ENCODE data around the gene BPIFB6.

BPIFB6 gene

GRCh38 chr20:33004141-33004751 lies 27.2 kb upstream of the BPIFB6 start, which contains the start of gene SUN5:
Gene SUN5, minus strand, starts transcription at chr20:33004433. Its CDS starts 93 bp downstream, at chr20:33004340.
- H3K4me3 ChIP-seq (ENCODE audit: low read depth, low read length) = no peak within 1 kb of the TSS
- H3K9ac ChIP-seq (ENCODE audit: low read length) = no peak within 1 kb of the TSS
- H3K4me1 ChIP-seq (ENCODE audit: control insufficient read depth, insufficient read depth, low read length) = peaks cover 3% of the 10 kb centered on the region; the same call in 1 of the 2 replicates
- H3K9me3 ChIP-seq (ENCODE audit: control insufficient read depth, insufficient read depth, low read depth, low read length) = peaks cover 6% of the 10 kb centered on the region
- H3K27me3 ChIP-seq (ENCODE audit: control insufficient read depth, insufficient read depth, low read length) = no peaks in the 10 kb centered on the region
- no peaks in the 10 kb centered on the region for H3K36me3 ChIP-seq (ENCODE audit: control insufficient read depth, insufficient read depth, low read length)
- H3K27ac ChIP-seq (ENCODE audit: low read depth, low read length) = no peak within 1 kb of the TSS

GRCh38 chr20:33005132-33005566 lies 26.3 kb upstream of the BPIFB6 start:
- H3K27ac ChIP-seq (ENCODE audit: low read depth, low read length) = no peak overlapping the region
- H3K4me3 ChIP-seq (ENCODE audit: low read depth, low read length) = no peak overlapping the region
- H3K9ac ChIP-seq (ENCODE audit: low read length) = no peak overlapping the region
- no peaks in the 10 kb centered on the region for H3K36me3 ChIP-seq (ENCODE audit: control insufficient read depth, insufficient read depth, low read length)
- no peaks in the 10 kb centered on the region for H3K27me3 ChIP-seq (ENCODE audit: control insufficient read depth, insufficient read depth, low read length)
- H3K4me1 ChIP-seq (ENCODE audit: control insufficient read depth, insufficient read depth, low read length) = peaks cover 3% of the 10 kb centered on the region; the same call in 1 of the 2 replicates
- peaks cover 6% of the 10 kb centered on the region for H3K9me3 ChIP-seq (ENCODE audit: control insufficient read depth, insufficient read depth, low read depth, low read length)

- H3K9ac ChIP-seq (ENCODE audit: low read length) = no peak overlapping the region
- peaks cover 6% of the 10 kb centered on the region for H3K9me3 ChIP-seq (ENCODE audit: control insufficient read depth, insufficient read depth, low read depth, low read length)
- H3K36me3 ChIP-seq (ENCODE audit: control insufficient read depth, insufficient read depth, low read length) = no peaks in the 10 kb centered on the region
- H3K27ac ChIP-seq (ENCODE audit: low read depth, low read length) = no peak overlapping the region
- peaks cover under 1% of the 10 kb centered on the region; the same call in 1 of the 2 replicates for H3K4me1 ChIP-seq (ENCODE audit: control insufficient read depth, insufficient read depth, low read length)
- H3K27me3 ChIP-seq (ENCODE audit: control insufficient read depth, insufficient read depth, low read length) = no peaks in the 10 kb centered on the region
- no peak overlapping the region for H3K4me3 ChIP-seq (ENCODE audit: low read depth, low read length)
These were observed 25.3 kb upstream of the BPIFB6 start for GRCh38 chr20:33005908-33006775.

- no peak overlapping the region for H3K27ac ChIP-seq (ENCODE audit: low read depth, low read length)
- H3K9me3 ChIP-seq (ENCODE audit: control insufficient read depth, insufficient read depth, low read depth, low read length) = peaks cover 6% of the 10 kb centered on the region
- H3K9ac ChIP-seq (ENCODE audit: low read length) = no peak overlapping the region
- no peaks in the 10 kb centered on the region; the same call in 1 of the 2 replicates for H3K4me1 ChIP-seq (ENCODE audit: control insufficient read depth, insufficient read depth, low read length)
- H3K4me3 ChIP-seq (ENCODE audit: low read depth, low read length) = no peak overlapping the region
- H3K27me3 ChIP-seq (ENCODE audit: control insufficient read depth, insufficient read depth, low read length) = no peaks in the 10 kb centered on the region
- no peaks in the 10 kb centered on the region for H3K36me3 ChIP-seq (ENCODE audit: control insufficient read depth, insufficient read depth, low read length)
These were observed 24.6 kb upstream of the BPIFB6 start for GRCh38 chr20:33006776-33007375.

GRCh38 chr20:33007376-33008335 lies 23.8 kb upstream of the BPIFB6 start, which contains the start of gene BPIFB2:
Gene BPIFB2, plus strand, starts transcription at chr20:33007704. Its CDS starts 871 bp downstream, at chr20:33008575.
- H3K4me1 ChIP-seq (ENCODE audit: control insufficient read depth, insufficient read depth, low read length) = no peaks in the 10 kb centered on the region; the same call in 1 of the 2 replicates
- no peaks in the 10 kb centered on the region for H3K27me3 ChIP-seq (ENCODE audit: control insufficient read depth, insufficient read depth, low read length)
- H3K27ac ChIP-seq (ENCODE audit: low read depth, low read length) = no peak within 1 kb of the TSS
- peaks cover 6% of the 10 kb centered on the region for H3K9me3 ChIP-seq (ENCODE audit: control insufficient read depth, insufficient read depth, low read depth, low read length)
- H3K9ac ChIP-seq (ENCODE audit: low read length) = no peak within 1 kb of the TSS
- no peak within 1 kb of the TSS for H3K4me3 ChIP-seq (ENCODE audit: low read depth, low read length)
- H3K36me3 ChIP-seq (ENCODE audit: control insufficient read depth, insufficient read depth, low read length) = no peaks in the 10 kb centered on the region

GRCh38 chr20:33008336-33009213 lies 22.9 kb upstream of the BPIFB6 start:
- no peak overlapping the region for H3K9ac ChIP-seq (ENCODE audit: low read length)
- no peaks in the 10 kb centered on the region for H3K27me3 ChIP-seq (ENCODE audit: control insufficient read depth, insufficient read depth, low read length)
- no peak overlapping the region for H3K27ac ChIP-seq (ENCODE audit: low read depth, low read length)
- H3K4me1 ChIP-seq (ENCODE audit: control insufficient read depth, insufficient read depth, low read length) = peaks cover under 1% of the 10 kb centered on the region; the same call in 1 of the 2 replicates
- peaks cover 6% of the 10 kb centered on the region for H3K9me3 ChIP-seq (ENCODE audit: control insufficient read depth, insufficient read depth, low read depth, low read length)
- no peak overlapping the region for H3K4me3 ChIP-seq (ENCODE audit: low read depth, low read length)
- no peaks in the 10 kb centered on the region for H3K36me3 ChIP-seq (ENCODE audit: control insufficient read depth, insufficient read depth, low read length)

- no peak overlapping the region for H3K27ac ChIP-seq (ENCODE audit: low read depth, low read length)
- H3K27me3 ChIP-seq (ENCODE audit: control insufficient read depth, insufficient read depth, low read length) = no peaks in the 10 kb centered on the region
- H3K4me1 ChIP-seq (ENCODE audit: control insufficient read depth, insufficient read depth, low read length) = peaks cover 9% of the 10 kb centered on the region; the same call in 1 of the 2 replicates
- H3K9me3 ChIP-seq (ENCODE audit: control insufficient read depth, insufficient read depth, low read depth, low read length) = peaks cover 6% of the 10 kb centered on the region
- no peak overlapping the region for H3K4me3 ChIP-seq (ENCODE audit: low read depth, low read length)
- no peaks in the 10 kb centered on the region for H3K36me3 ChIP-seq (ENCODE audit: control insufficient read depth, insufficient read depth, low read length)
- H3K9ac ChIP-seq (ENCODE audit: low read length) = no peak overlapping the region
These were observed 22.0 kb upstream of the BPIFB6 start for GRCh38 chr20:33009214-33010132.

- Histone ChIP-seq H3K27ac (ENCODE audit: low read depth, low read length) (no peak overlapping the region), H3K27me3 (ENCODE audit: control insufficient read depth, insufficient read depth, low read length) (no peaks in the 10 kb centered on the region), H3K9me3 (ENCODE audit: control insufficient read depth, insufficient read depth, low read depth, low read length) (peaks cover 5% of the 10 kb centered on the region), H3K9ac (ENCODE audit: low read length) (no peak overlapping the region), H3K4me1 (ENCODE audit: control insufficient read depth, insufficient read depth, low read length) (peaks cover 15% of the 10 kb centered on the region; the same call in 1 of the 2 replicates), H3K4me3 (ENCODE audit: low read depth, low read length) (no peak overlapping the region), H3K36me3 (ENCODE audit: control insufficient read depth, insufficient read depth, low read length) (no peaks in the 10 kb centered on the region)
These were observed 21.3 kb upstream of the BPIFB6 start for GRCh38 chr20:33010133-33010504.
